NCI-H2081 treated with DMSO at 0.1 percent for 48 hours (cell line): ENCODE data around the gene SGCD.

ENCODE experiments used
- DNase-seq: peaks from one replicate; lab custom pipeline; 2025; lab: John Stamatoyannopoulos, UW

SGCD gene

DNA sequence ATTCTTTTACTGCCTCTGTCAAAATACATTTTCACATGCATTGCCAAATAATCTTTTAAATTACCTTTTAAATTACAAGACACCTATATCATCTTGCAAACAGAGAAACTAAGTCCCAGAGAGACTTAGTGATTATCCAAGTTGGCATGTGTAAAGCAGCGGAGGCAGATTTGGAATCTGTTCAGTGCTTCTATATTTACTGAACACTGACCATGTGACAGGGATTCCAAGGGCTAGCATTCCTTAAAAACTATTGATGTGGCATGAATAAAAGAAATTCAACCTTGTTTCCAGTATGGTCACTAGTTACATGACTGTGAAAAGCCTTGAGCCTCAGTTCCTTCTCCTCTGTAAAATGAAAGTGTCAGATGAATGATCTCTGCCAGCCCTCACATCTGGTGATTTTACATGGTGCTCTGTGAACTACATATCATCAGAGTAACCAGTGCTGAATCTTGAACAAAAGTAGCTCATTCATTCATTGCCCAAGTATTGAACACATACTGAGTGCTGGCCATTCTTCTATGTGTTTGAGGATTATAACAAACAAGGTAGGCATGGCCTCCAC is 451.3 kb downstream of the SGCD start:
- no peak for DNase-seq

DNA sequence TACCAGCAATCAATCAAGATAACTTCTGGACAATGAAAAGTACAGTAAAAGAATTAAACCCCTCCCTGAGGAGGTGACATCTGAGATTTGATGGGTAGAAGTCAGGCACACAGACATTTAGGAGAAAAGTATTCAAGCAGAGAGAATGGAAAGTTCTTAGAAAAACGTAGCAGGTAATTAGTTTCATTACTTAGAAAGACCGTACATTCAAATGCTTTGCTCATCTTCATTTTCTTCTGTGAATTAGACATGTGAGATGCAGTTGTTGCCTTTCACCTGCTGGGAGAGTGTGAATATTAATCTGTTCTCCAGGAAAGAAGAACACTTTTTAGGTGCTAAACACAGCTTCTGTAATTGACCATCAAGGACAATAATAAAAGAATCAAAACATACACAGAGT is 451.8 kb downstream of the SGCD start:
- no peak for DNase-seq

DNA sequence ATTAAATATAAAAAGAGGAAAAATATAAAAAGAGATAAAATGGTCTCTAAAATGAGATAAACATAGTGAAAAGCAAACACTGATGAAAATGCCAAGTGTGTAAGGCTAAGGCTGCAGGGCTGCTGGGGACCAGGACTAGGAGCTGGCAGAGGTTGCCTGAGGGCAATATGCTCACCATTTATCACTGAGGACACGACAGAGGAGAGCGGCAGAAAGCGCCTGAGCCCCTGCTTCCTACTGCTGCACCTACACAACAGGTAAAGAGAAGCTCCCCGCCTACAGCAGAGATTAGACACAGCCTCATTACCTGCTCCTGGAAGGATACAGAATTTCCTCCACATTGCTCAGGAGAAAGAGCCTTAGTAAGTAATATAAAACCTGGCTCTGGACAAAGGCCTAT is 452.5 kb downstream of the SGCD start:
- no peak for DNase-seq

DNA sequence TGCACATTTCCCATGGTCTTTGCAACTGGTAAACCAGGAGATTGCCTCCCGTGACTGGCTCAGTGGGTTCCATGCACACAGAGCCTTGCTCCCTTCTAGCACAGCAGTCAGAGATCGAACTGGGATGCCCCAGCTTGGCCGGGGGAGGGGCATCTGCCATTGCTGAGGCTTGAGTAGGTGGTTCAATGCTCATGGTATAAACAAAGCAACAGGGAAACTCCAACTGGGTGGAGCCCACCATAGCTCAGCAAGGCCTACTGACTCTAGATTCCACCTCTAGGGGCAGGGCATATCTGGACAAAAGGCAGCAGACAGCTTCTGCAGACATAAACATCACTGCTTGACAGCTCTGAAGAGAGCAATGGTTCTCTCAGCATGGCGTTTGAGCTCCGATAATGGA is 456.1 kb downstream of the SGCD start:
- DNase-seq: no peak

DNA sequence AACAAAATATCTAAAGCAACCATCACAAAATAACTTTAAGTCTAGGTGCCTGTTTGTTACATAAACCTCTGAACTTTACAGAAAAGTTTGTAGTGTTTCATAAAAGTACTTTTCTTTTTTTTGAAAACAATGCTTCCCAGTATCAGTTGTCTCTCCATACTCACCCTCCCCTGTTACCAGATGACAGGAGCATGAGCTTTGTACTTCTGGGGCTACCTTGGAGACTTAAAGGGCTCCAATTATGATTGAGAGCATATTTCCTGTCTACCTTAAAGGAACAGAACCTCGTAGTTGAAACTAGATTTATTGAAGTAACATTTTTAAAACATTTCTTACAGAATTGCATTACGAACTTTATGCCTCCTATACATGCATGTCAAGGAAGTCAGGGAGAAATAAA is 467.7 kb downstream of the SGCD start:
- no peak for DNase-seq

DNA sequence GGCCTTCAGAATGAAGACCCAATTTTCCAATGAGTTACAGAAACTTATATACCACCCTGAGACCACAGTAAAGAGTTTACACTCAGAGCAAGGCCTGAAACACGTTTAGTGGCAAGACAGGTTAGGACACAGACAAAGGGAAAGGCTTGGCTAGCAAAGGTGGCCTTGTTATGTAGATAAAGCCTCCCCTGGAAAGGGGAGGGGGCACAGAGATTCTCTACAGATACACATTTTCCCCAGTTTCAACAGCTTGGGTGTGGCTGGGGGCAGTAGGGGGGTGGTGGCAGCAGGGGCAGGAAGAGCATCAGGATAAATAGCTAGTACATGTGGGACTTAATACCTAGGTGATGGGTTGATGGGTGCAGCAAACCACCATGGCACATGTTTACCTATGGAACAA is 471.2 kb downstream of the SGCD start:
- DNase-seq: no peak

DNA sequence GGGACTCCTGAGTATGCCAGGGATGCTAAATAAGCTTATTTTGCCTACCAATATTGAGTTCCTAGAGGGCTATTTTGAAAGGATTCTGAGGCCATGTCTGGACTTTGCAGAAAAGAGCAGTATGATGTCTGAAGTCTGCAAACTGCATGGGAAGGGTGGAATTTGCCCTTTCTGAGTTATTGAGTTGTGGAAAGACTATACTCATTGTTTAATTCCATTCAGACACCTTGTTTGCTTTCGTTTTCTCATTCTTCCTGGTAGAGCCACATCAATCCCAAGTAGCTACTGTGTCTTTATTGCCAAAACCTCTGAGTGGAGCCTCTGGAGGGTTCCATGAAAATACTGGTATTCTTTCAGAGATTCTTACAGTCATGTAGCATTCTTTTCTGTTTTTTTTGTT is 472.2 kb downstream of the SGCD start:
- no peak for DNase-seq

DNA sequence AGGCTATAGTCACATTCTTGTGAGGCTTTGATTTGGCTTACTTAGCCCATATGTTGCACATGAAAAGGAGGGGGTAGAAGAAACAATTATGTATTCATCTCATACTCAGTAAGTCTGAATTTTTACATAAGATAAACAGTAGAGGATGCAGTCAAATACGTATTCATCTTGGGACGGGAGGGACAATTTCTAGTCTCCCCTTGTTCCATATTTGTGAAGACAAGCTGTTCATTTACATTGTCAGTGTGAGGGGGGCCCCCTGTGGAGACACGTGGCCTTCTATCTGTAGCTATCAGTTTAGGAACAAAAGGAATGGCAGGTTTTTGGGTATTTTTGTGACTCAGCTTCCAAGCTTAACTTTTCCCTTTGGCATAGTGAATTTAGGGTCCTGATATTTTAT is 474.0 kb downstream of the SGCD start:
- no peak for DNase-seq

DNA sequence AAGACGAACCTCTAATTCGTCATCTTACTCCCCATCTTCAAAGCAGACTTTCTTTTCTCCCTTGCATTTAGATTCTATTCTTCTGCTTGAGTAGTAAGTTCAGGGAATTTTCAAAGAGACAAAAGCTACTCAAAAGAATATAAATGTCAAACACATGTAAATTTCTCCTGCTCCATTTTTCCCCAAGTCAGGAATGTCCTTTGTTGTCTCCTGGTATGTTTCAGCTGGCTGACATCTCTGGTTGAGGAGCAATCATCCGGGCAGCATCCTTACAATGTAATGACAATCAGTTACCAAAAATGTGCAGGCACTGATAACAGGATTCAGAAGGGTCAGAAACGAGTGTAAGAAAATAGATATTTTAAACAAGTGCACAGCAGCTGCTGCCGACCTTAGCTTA is 475.5 kb downstream of the SGCD start:
- DNase-seq: no peak

DNA sequence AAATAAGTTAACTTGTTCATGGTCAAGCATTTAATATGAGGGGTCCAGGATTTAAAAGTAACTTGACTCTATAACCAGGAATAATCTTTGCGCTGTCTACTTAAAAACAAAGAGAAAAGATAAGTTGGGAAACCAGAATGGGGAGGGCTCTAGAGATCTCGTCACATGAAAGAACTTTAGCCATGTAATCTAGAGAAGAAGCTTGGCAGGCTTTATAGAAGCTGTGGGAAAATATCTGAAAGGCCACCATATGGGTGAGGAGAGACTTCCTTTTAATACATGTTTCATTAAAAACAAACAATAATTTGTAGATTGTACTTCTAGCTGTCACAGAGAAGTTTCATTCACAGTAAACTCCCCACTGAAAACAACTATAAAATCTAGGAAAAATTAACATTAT is 476.4 kb downstream of the SGCD start:
- no peak for DNase-seq

DNA sequence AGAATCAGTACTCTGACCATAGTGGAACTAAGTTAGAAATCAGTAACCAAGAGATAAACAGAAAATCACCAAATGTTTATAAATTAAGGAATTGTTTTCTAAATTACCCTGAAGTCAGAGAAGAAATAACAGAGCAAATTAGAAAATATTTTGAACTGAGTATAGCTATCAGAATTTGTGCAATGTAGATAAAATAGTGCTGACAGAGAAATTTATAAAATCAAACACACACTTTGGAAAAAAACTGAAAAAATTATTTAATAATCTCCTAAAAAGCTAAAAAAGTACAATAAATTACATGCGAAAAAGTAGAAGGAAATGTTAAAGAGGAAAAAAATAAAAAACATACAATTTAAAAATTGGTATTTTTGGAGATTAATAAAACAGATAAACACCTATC is 486.0 kb downstream of the SGCD start:
- DNase-seq: no peak

DNA sequence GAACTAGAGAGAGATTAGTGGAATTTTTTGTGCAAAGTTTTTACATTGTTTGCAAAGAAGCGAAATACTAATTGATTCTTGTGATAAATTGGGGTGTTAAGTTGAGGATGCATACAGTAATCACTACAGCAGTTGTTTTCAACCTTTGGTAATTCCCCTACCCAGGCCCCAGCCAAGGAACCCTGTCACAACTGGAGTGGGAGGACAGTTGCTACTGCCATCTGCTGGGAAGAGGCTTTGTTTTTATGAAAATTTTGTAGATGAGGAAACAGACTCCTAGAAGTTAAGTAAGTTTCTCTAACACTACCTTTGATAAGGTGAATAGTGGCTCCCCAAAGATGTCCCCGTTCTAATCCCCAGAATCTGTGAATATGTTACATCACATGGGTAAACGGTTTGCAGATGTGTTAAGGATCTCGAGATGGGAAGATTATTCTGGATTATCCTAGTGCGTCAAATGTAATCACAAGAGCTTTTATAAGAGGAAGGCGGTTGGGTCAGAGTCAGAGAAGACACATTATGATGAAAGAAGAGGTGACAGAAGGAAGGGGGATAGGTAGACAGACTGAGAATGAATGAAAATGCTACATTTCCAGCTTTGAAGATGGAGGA is 489.1 kb downstream of the SGCD start:
- no peak for DNase-seq
